NB4 (cell line): Measurements from ENCODE around the gene IL17RB.

ENCODE experiments used
- CTCF ChIP-seq: IDR thresholded peaks from one replicate; pipeline ENCODE4 v1.5.1; 2012; ENCODE audit warnings: low read depth, low read length
- TF ChIP-seq, protein P1 (sequence below): IDR thresholded peaks from 2 replicates; pipeline ENCODE4 v1.6.1; 2011; ENCODE audit warnings: low read depth, low read length

- no peak for TF ChIP-seq CTCF
- TF ChIP-seq, protein P1, sequence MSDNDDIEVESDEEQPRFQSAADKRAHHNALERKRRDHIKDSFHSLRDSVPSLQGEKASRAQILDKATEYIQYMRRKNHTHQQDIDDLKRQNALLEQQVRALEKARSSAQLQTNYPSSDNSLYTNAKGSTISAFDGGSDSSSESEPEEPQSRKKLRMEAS: no peak
Measured at GRCh38 chr3:53826048-53826447, 20.3 kb upstream of the IL17RB start.
